HEK293 (cell line): ENCODE data around the gene GNG12.
A peak's percentile ranks its signal among the peaks of the same experiment; 100 is the strongest.

Source experiments
- SP3 ChIP-seq: fragments of 450-650 bp; formaldehyde crosslinking; IDR thresholded peaks from 2 replicates; pipeline ENCODE4 v1.5.1; 2016; ENCODE audit warnings: missing biosample characterization, missing genetic modification characterization
- ZNF10 ChIP-seq: fragments of 450-650 bp; formaldehyde crosslinking; IDR thresholded peaks from 2 replicates; pipeline ENCODE4 v1.5.1; 2017; ENCODE audit warnings: missing biosample characterization, missing genetic modification characterization
- ZNF2 ChIP-seq: fragments of 450-650 bp; formaldehyde crosslinking; IDR thresholded peaks from 2 replicates; pipeline ENCODE4 v1.5.1; 2016; ENCODE audit warnings: missing biosample characterization, missing genetic modification characterization
- ZNF366 ChIP-seq: fragments of 450-650 bp; formaldehyde crosslinking; conservative IDR thresholded peaks from 2 replicates; pipeline ENCODE4 v1.5.1; 2016; ENCODE audit warnings: missing biosample characterization, missing genetic modification characterization
- ZNF501 ChIP-seq: fragments of 450-650 bp; formaldehyde crosslinking; IDR thresholded peaks from 2 replicates; pipeline ENCODE4 v1.5.1; 2016; ENCODE audit warnings: missing biosample characterization, missing genetic modification characterization
- ZNF529 ChIP-seq: fragments of 450-650 bp; formaldehyde crosslinking; IDR thresholded peaks from 2 replicates; pipeline ENCODE4 v1.5.1; 2017; ENCODE audit warnings: missing genetic modification characterization, missing biosample characterization; ENCODE audit not compliant: insufficient replicate concordance
- ZNF549 ChIP-seq: fragments of 450-650 bp; IDR thresholded peaks from 2 replicates; pipeline ENCODE4 v1.5.1; 2018; ENCODE audit warnings: missing biosample characterization, missing genetic modification characterization, mild to moderate bottlenecking, inconsistent platforms, moderate library complexity
- ZNF560 ChIP-seq: fragments of 450-650 bp; formaldehyde crosslinking; IDR thresholded peaks from 2 replicates; pipeline ENCODE4 v1.5.1; 2017; ENCODE audit warnings: missing biosample characterization, missing genetic modification characterization, borderline replicate concordance
- TF ChIP-seq, protein P1 (sequence below): fragments of 450-650 bp; formaldehyde crosslinking; IDR thresholded peaks from 2 replicates; pipeline ENCODE4 v1.5.1; 2017; ENCODE audit warnings: missing biosample characterization, missing genetic modification characterization
- TF ChIP-seq, protein P2 (sequence below): fragments of 450-650 bp; formaldehyde crosslinking; IDR thresholded peaks from 2 replicates; pipeline ENCODE4 v1.5.1; 2016; ENCODE audit warnings: missing biosample characterization, missing genetic modification characterization
- TF ChIP-seq, protein P3 (sequence below): fragments of 450-650 bp; formaldehyde crosslinking; IDR thresholded peaks from 2 replicates; pipeline ENCODE4 v1.5.1; 2016; ENCODE audit warnings: missing biosample characterization, missing genetic modification characterization, borderline replicate concordance
- TF ChIP-seq, protein P4 (sequence below): fragments of 450-650 bp; formaldehyde crosslinking; IDR thresholded peaks from 2 replicates; pipeline ENCODE4 v1.5.1; 2016; ENCODE audit warnings: missing biosample characterization, missing genetic modification characterization, borderline replicate concordance
- TF ChIP-seq, protein P5 (sequence below): fragments of 450-650 bp; formaldehyde crosslinking; IDR thresholded peaks from 2 replicates; pipeline ENCODE4; 2016; ENCODE audit warnings: missing biosample characterization, missing genetic modification characterization

GNG12 gene

DNA sequence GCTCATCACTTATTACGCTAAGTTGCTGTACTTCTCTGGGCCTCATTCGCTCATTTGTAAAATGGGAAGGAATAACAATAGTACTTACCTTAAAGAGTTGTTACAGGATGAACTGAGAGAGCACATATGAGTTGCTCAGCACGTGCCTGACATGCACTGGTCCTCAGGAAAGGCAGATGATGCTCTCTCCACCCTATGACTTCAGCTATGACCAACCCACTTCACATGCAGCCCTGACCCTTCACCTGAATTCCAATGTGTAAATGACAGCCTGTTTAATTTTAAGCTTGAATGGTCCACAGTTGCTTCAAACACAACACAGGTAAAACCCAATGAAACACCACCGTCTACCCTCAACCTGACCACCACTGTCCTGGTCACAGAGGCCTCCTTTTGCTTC is 115.4 kb downstream of the GNG12 start (continued):
- TF ChIP-seq, protein P1, sequence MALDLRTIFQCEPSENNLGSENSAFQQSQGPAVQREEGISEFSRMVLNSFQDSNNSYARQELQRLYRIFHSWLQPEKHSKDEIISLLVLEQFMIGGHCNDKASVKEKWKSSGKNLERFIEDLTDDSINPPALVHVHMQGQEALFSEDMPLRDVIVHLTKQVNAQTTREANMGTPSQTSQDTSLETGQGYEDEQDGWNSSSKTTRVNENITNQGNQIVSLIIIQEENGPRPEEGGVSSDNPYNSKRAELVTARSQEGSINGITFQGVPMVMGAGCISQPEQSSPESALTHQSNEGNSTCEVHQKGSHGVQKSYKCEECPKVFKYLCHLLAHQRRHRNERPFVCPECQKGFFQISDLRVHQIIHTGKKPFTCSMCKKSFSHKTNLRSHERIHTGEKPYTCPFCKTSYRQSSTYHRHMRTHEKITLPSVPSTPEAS, result no peak
- TF ChIP-seq ZNF10 (peak; percentile 73), ZNF549 (no peak), ZNF2 (no peak), ZNF529 (tag by site-specific recombination) (no peak), SP3 (no peak), ZNF501 (tag by site-specific recombination) (no peak), ZNF366 (tag by site-specific recombination) (peak; percentile 57; the same call in 1 of the 2 replicates), ZNF560 (no peak)
- TF ChIP-seq, protein P2, sequence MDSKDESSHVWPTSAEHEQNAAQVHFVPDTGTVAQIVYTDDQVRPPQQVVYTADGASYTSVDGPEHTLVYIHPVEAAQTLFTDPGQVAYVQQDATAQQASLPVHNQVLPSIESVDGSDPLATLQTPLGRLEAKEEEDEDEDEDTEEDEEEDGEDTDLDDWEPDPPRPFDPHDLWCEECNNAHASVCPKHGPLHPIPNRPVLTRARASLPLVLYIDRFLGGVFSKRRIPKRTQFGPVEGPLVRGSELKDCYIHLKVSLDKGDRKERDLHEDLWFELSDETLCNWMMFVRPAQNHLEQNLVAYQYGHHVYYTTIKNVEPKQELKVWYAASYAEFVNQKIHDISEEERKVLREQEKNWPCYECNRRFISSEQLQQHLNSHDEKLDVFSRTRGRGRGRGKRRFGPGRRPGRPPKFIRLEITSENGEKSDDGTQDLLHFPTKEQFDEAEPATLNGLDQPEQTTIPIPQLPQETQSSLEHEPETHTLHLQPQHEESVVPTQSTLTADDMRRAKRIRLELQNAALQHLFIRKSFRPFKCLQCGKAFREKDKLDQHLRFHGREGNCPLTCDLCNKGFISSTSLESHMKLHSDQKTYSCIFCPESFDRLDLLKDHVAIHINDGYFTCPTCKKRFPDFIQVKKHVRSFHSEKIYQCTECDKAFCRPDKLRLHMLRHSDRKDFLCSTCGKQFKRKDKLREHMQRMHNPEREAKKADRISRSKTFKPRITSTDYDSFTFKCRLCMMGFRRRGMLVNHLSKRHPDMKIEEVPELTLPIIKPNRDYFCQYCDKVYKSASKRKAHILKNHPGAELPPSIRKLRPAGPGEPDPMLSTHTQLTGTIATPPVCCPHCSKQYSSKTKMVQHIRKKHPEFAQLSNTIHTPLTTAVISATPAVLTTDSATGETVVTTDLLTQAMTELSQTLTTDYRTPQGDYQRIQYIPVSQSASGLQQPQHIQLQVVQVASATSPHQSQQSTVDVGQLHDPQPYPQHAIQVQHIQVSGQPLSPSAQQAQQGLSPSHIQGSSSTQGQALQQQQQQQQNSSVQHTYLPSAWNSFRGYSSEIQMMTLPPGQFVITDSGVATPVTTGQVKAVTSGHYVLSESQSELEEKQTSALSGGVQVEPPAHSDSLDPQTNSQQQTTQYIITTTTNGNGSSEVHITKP (tag by site-specific recombination), result no peak
- TF ChIP-seq, protein P3, sequence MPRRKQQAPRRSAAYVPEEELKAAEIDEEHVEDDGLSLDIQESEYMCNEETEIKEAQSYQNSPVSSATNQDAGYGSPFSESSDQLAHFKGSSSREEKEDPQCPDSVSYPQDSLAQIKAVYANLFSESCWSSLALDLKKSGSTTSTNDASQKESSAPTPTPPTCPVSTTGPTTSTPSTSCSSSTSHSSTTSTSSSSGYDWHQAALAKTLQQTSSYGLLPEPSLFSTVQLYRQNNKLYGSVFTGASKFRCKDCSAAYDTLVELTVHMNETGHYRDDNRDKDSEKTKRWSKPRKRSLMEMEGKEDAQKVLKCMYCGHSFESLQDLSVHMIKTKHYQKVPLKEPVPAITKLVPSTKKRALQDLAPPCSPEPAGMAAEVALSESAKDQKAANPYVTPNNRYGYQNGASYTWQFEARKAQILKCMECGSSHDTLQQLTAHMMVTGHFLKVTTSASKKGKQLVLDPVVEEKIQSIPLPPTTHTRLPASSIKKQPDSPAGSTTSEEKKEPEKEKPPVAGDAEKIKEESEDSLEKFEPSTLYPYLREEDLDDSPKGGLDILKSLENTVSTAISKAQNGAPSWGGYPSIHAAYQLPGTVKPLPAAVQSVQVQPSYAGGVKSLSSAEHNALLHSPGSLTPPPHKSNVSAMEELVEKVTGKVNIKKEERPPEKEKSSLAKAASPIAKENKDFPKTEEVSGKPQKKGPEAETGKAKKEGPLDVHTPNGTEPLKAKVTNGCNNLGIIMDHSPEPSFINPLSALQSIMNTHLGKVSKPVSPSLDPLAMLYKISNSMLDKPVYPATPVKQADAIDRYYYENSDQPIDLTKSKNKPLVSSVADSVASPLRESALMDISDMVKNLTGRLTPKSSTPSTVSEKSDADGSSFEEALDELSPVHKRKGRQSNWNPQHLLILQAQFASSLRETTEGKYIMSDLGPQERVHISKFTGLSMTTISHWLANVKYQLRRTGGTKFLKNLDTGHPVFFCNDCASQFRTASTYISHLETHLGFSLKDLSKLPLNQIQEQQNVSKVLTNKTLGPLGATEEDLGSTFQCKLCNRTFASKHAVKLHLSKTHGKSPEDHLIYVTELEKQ (tag by site-specific recombination), result no peak
- TF ChIP-seq, protein P4, sequence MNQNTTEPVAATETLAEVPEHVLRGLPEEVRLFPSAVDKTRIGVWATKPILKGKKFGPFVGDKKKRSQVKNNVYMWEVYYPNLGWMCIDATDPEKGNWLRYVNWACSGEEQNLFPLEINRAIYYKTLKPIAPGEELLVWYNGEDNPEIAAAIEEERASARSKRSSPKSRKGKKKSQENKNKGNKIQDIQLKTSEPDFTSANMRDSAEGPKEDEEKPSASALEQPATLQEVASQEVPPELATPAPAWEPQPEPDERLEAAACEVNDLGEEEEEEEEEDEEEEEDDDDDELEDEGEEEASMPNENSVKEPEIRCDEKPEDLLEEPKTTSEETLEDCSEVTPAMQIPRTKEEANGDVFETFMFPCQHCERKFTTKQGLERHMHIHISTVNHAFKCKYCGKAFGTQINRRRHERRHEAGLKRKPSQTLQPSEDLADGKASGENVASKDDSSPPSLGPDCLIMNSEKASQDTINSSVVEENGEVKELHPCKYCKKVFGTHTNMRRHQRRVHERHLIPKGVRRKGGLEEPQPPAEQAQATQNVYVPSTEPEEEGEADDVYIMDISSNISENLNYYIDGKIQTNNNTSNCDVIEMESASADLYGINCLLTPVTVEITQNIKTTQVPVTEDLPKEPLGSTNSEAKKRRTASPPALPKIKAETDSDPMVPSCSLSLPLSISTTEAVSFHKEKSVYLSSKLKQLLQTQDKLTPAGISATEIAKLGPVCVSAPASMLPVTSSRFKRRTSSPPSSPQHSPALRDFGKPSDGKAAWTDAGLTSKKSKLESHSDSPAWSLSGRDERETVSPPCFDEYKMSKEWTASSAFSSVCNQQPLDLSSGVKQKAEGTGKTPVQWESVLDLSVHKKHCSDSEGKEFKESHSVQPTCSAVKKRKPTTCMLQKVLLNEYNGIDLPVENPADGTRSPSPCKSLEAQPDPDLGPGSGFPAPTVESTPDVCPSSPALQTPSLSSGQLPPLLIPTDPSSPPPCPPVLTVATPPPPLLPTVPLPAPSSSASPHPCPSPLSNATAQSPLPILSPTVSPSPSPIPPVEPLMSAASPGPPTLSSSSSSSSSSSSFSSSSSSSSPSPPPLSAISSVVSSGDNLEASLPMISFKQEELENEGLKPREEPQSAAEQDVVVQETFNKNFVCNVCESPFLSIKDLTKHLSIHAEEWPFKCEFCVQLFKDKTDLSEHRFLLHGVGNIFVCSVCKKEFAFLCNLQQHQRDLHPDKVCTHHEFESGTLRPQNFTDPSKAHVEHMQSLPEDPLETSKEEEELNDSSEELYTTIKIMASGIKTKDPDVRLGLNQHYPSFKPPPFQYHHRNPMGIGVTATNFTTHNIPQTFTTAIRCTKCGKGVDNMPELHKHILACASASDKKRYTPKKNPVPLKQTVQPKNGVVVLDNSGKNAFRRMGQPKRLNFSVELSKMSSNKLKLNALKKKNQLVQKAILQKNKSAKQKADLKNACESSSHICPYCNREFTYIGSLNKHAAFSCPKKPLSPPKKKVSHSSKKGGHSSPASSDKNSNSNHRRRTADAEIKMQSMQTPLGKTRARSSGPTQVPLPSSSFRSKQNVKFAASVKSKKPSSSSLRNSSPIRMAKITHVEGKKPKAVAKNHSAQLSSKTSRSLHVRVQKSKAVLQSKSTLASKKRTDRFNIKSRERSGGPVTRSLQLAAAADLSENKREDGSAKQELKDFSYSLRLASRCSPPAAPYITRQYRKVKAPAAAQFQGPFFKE, result no peak
- TF ChIP-seq, protein P5, sequence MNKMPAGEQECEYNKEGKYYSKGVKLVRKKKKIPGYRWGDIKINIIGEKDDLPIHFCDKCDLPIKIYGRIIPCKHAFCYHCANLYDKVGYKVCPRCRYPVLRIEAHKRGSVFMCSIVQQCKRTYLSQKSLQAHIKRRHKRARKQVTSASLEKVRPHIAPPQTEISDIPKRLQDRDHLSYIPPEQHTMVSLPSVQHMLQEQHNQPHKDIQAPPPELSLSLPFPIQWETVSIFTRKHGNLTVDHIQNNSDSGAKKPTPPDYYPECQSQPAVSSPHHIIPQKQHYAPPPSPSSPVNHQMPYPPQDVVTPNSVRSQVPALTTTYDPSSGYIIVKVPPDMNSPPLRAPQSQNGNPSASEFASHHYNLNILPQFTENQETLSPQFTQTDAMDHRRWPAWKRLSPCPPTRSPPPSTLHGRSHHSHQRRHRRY (tag by site-specific recombination), result no peak
